Activated CD8-positive, alpha-beta memory T cell treated with anti-CD3 and anti-CD28 coated beads for 36 hours (primary cell): ENCODE results near the gene ROPN1L. TPM values are rescaled to one million over a fixed set of nuclear protein-coding genes. Genes with fewer than 3 reads are reported as not detected.
"Not testable (repeated sequence)": the region's sequence is repeated elsewhere in the genome, so short reads cannot be mapped to it uniquely, and the experiment has no call there.

Experiments
- CTCF ChIA-PET: fragments of 350-600 bp; sonication (Branson Sonifier 250); formaldehyde crosslinking; loops from one replicate; lab custom pipeline; 2021; ENCODE audit warnings: antibody characterized with exemption; lab: Charles Lee
- POLR2A ChIA-PET: fragments of 350-600 bp; sonication (Branson Sonifier 250); formaldehyde crosslinking; loops from one replicate; lab custom pipeline; 2021; ENCODE audit warnings: antibody characterized with exemption; lab: Charles Lee
- total RNA-seq, 2 experiments: library from RNA; stranded (reverse); gene quantifications; one replicate each; pipeline ENCODE4 v1.2.3, GENCODE V29; 2021

Gene ROPN1L
- total RNA-seq, 2 experiments from 2014 or later = 0.21 to 0.29 TPM

DNA sequence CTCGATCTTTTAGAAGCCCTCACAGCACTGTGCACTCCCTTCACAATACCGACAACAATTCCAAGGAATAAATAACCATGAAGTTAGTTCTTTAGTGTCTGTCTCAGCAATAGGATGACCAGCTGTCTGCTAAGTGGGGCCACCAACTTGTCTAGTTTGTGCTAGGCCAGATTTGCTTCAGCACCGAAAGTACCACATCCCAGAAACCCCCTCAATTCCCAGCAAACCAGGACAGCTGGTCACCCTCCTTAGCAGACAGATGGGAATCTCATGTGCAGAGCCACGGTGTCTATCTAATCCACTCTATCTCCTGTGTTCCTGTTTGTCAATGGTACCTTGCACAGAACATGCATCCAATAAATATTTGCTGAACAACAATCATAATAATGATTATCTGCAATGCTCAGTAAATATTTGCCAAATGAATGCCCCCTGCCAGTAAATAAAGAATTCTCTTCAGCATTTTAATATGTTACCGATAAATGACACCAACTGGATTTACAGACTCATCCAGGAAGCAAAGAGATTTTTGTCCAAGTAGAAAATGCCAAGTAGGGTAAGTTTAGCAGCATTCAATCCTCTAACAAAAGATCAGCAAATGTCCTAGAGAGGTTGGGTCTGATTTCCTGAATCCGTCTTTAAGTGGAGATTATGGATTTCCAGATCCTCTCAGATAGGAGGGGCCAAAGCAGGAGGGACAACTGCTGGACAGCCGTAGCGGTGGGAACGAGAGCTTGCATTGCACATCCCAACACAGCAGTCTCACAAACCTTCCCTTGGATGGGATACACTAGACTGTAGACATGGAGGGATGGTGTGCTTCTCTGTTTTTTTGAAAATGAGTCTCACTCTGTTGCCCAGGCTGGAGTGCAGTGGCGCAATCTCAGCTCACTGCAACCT is 70.3 kb downstream of the ROPN1L start:
- ChIA-PET CTCF (no interaction called here), POLR2A (no interaction called here)

DNA sequence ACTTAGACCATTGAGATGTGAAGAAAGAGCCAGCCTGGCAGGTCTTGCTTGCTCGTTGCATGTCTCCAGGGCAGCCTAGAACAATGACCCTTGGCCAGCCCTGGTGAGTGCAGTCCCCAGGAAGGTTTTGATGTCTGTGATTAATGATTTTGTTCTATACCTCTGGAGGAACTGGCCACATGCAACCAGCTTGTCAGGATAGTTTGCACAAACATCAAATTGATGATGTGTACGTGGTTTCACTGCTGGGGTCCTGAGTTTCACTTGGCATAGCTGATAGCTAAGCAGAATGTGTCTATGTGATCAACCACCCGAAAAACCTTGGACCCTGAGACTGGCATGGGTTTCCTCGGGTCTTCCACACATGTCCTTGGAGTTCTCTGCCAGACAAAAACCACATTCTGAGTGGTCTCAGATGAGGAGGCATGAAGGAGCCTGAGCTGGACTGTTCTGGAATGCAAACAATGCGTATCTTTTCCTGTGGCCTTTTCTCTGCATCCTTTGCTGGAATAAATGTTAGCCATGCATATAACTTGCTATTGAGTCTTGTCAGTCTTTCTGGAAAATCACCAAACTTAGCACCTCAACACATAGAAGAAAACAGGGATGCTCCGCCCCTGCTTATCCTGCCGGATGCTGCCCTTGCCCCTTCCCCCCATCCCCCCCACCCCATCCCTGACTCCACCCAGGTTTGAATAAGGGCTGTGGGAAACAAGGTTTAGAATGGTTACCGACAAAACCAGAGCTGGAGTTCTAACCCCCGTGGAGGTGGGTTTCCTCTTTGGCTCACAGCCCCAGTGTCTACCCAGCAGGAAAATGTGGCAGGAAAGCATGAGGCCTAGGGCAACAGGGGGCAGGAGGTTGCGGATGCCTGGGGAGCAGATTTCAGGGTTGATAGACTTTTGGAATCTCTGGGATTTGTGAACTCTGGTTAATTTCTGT is 72.1 kb downstream of the ROPN1L start:
- ChIA-PET CTCF (no interaction called here), POLR2A (no interaction called here)

- CTCF ChIA-PET, POLR2A ChIA-PET: not testable (repeated sequence)
Observed at GRCh38 chr5:10514572-10514971, 72.9 kb downstream of the ROPN1L start.

Other genes starting within 250 kb of the ROPN1L start
- 10 to 100 TPM; 33.1 to 33.6 TPM for gene ATPSCKMT, start 192.0 kb upstream of the ROPN1L start, total RNA-seq
- 100 to 1,000 TPM; 511 to 526 TPM for gene CCT5, start 191.6 kb upstream of the ROPN1L start, total RNA-seq
- 1 to 10 TPM; 3.0 to 4.1 TPM for gene CMBL, start 134.0 kb upstream of the ROPN1L start, total RNA-seq
- 100 to 1,000 TPM in 1 of 2 experiments, 10 to 100 TPM in 1; 98.3 to 102 TPM for gene MARCHF6, start 88.2 kb upstream of the ROPN1L start, total RNA-seq
- 10 to 100 TPM; 22.9 to 23.2 TPM for gene ANKRD33B, start 122.2 kb downstream of the ROPN1L start, total RNA-seq